Activated T-helper 1 cell treated with anti-CD3 and anti-CD28 coated beads, Interleukin-12 subunit alpha, Interleukin-12 subunit beta, Interleukin-2, Interleukin-4 antibody, amounts not matched to agents 30 ng/mL and 10 ng/mL and 1 ng/mL, durations not matched to agents 14 hours and 24 hours and 36 hours (primary cell): ENCODE measurements around the gene SENP3. TPM values are rescaled to one million over a fixed set of nuclear protein-coding genes. Genes with fewer than 3 reads are reported as not detected.

Experiments used
- DNase-seq: peaks from one replicate; pipeline ENCODE4 v3.0.0; 2021; ENCODE audit warnings: low spot score
- H3K27ac Mint-ChIP-seq: one replicate; pipeline ENCODE4 v1.8.0; 2021; ENCODE audit warnings: mild to moderate bottlenecking, mixed read lengths
- H3K27me3 Mint-ChIP-seq: one replicate; pipeline ENCODE4 v1.8.0; 2022; ENCODE audit warnings: mild to moderate bottlenecking, moderate library complexity, mixed read lengths; ENCODE audit not compliant: insufficient read depth
- H3K36me3 Mint-ChIP-seq: one replicate; pipeline ENCODE4 v1.8.0; 2021; ENCODE audit warnings: low read depth, mixed read lengths
- H3K4me1 Mint-ChIP-seq: one replicate; pipeline ENCODE4 v1.8.0; 2021; ENCODE audit warnings: low read depth, mixed read lengths
- H3K4me3 Mint-ChIP-seq: one replicate; pipeline ENCODE4 v1.8.0; 2021; ENCODE audit warnings: mild to moderate bottlenecking, moderate library complexity, mixed read lengths
- H3K9me3 Mint-ChIP-seq: one replicate; pipeline ENCODE4 v1.8.0; 2021; ENCODE audit warnings: mixed read lengths
- intact Hi-C: fragments of 100-400 bp; cut with micrococcal nuclease; formaldehyde crosslinking; loops from one replicate; pipeline ENCODE4 v1.15.1; 2024
- total RNA-seq: library from RNA; stranded (reverse); gene quantifications from 2 replicates; pipeline ENCODE4 v1.2.3, GENCODE V29; 2022

The SENP3 gene
- total RNA-seq, 1 donor from 2014 or later = 102 TPM

- no peak for DNase-seq
- Mint-ChIP-seq H3K27me3 (no peaks in the 10 kb centered on the region), H3K4me1 (peaks cover 64% of the 10 kb centered on the region), H3K4me3 (peak within 1 kb of the TSS; percentile 60), H3K9me3 (no peaks in the 10 kb centered on the region), H3K36me3 (peaks cover 22% of the 10 kb centered on the region), H3K27ac (peak within 1 kb of the TSS; percentile 66)
- intact Hi-C loops = no loop called here
Measured at GRCh38 chr17:7558544-7559319, 3.0 kb upstream of the SENP3 start, which contains the start of gene TNFSF13. TSS of gene TNFSF13 (plus strand) at chr17:7558750. CDS start at chr17:7559040, 290 bp downstream.

- H3K36me3 Mint-ChIP-seq = peaks cover 23% of the 10 kb centered on the region
- no peak for DNase-seq
- intact Hi-C loops = loop anchor here (2.0 kb wide), 1 partner anchor 19 kb away; the partner anchor contains the start of gene CD68
- H3K27me3 Mint-ChIP-seq = no peaks in the 10 kb centered on the region
- peaks cover 65% of the 10 kb centered on the region for H3K4me1 Mint-ChIP-seq
- H3K27ac Mint-ChIP-seq = no peak overlapping the region
- no peaks in the 10 kb centered on the region for H3K9me3 Mint-ChIP-seq
- H3K4me3 Mint-ChIP-seq = peak overlapping the region; percentile 5
Measured at GRCh38 chr17:7559320-7560171, 2.2 kb upstream of the SENP3 start.

DNA sequence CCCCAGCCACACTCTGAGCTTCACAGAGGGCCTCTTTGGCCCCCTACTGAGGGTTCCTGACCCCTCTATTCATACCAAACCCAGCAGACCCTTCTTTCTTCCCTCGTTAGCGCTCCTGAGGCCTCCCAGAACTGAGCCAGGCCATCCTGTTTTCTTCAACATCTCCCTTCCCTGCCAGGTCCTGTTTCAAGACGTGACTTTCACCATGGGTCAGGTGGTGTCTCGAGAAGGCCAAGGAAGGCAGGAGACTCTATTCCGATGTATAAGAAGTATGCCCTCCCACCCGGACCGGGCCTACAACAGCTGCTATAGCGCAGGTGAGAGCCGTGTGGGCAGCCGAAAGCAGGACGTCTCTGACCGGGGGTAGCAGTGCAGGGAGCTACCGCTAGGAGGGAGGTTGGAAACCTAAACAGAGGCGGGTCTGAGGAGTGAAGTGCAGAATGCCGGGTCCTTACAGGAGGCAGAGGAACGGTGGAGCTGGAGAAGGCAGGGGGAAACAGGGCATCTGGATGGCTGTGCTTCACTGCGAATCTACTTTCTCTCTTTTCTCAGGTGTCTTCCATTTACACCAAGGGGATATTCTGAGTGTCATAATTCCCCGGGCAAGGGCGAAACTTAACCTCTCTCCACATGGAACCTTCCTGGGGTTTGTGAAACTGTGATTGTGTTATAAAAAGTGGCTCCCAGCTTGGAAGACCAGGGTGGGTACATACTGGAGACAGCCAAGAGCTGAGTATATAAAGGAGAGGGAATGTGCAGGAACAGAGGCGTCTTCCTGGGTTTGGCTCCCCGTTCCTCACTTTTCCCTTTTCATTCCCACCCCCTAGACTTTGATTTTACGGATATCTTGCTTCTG lies 1.3 kb upstream of the SENP3 start:
- intact Hi-C loops = loop anchor here (1.0 to 2.0 kb wide), 12 partner anchors 11 to 308 kb away; partner anchors contain the start of genes CD68, ELP5, MPDU1 and POLR2A
- Mint-ChIP-seq H3K36me3 (peaks cover 23% of the 10 kb centered on the region), H3K9me3 (no peaks in the 10 kb centered on the region), H3K4me3 (peak overlapping the region; percentile 97), H3K27me3 (no peaks in the 10 kb centered on the region), H3K4me1 (peaks cover 60% of the 10 kb centered on the region), H3K27ac (peak overlapping the region; percentile 92)
- peak; percentile 47 for DNase-seq

DNA sequence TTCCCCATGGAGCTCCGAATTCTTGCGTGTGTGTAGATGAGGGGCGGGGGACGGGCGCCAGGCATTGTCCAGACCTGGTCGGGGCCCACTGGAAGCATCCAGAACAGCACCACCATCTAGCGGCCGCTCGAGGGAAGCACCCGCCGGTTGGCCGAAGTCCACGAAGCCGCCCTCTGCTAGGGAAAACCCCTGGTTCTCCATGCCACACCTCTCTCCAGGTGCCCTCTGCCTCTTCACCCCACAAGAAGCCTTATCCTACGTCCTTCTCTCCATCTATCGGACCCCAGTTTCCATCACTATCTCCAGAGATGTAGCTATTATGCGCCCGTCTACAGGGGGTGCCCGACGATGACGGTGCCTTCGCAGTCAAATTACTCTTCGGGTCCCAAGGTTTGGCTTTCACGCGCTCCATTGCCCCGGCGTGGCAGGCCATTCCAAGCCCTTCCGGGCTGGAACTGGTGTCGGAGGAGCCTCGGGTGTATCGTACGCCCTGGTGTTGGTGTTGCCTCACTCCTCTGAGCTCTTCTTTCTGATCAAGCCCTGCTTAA lies 617 bp upstream of the SENP3 start:
- H3K27me3 Mint-ChIP-seq = no peaks in the 10 kb centered on the region
- peaks cover 23% of the 10 kb centered on the region for H3K36me3 Mint-ChIP-seq
- H3K27ac Mint-ChIP-seq = peak overlapping the region; percentile 92
- intact Hi-C loops = loop anchor here (1.0 to 2.0 kb wide), 12 partner anchors 11 to 309 kb away; partner anchors contain the start of genes CD68, ELP5, MPDU1 and POLR2A
- H3K4me1 Mint-ChIP-seq = peaks cover 56% of the 10 kb centered on the region
- H3K9me3 Mint-ChIP-seq = no peaks in the 10 kb centered on the region
- peak overlapping the region; percentile 97 for H3K4me3 Mint-ChIP-seq
- peak; percentile 81 for DNase-seq

DNA sequence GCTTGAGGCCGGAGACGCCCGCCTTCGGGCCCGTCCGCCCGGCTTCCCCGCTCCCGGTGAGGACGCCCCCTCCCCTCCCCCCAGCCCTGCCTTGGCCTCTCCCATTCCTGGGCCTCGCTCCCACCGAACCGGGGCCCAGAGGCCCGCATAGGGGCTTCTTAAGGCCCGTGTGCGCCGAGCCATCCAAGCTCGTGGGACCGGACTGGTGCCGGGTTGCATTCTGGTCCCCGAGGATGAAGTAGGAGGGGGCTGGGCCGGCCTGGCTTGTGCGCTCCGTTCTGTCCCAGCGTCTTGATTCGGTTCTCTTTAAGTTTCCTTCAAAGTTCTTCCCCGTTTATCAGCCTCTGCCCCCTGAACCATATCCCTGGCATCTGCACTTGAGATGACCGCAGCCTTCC lies 488 bp downstream of the SENP3 start:
- H3K27ac Mint-ChIP-seq = peak overlapping the region; percentile 95
- peaks cover 49% of the 10 kb centered on the region for H3K4me1 Mint-ChIP-seq
- H3K4me3 Mint-ChIP-seq = peak overlapping the region; percentile 97
- DNase-seq = no peak
- intact Hi-C loops = no loop called here
- no peaks in the 10 kb centered on the region for H3K27me3 Mint-ChIP-seq
- H3K9me3 Mint-ChIP-seq = no peaks in the 10 kb centered on the region
- peaks cover 21% of the 10 kb centered on the region for H3K36me3 Mint-ChIP-seq

GRCh38 chr17:7563115-7563869 lies 1.6 kb downstream of the SENP3 start:
- peak overlapping the region; percentile 95 for H3K27ac Mint-ChIP-seq
- H3K27me3 Mint-ChIP-seq = no peaks in the 10 kb centered on the region
- H3K4me3 Mint-ChIP-seq = peak overlapping the region; percentile 97
- intact Hi-C loops = no loop called here
- H3K9me3 Mint-ChIP-seq = no peaks in the 10 kb centered on the region
- peaks cover 24% of the 10 kb centered on the region for H3K36me3 Mint-ChIP-seq
- DNase-seq = no peak
- peaks cover 42% of the 10 kb centered on the region for H3K4me1 Mint-ChIP-seq

DNA sequence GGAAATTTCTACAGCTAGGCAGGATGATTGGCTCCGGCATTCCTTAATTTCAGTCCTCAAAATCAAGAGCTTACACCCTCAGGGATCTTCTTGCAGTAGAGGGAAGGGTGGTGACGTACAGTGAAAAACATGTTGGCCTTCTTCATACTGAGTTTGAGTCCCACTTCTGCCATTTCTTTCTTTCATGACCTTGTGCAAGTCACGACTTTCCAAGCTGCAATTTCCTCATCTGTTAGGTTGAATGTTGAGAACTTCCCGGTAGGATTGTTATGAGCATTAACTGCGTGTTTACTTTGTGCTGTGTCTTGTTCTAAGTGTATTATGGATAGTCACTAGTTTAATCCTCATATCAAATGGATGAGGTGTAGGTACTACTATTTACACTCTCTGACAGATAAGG lies 7.9 kb downstream of the SENP3 start:
- Mint-ChIP-seq H3K4me3 (no peak overlapping the region), H3K27ac (no peak overlapping the region), H3K27me3 (peaks cover 2% of the 10 kb centered on the region), H3K36me3 (peaks cover 51% of the 10 kb centered on the region), H3K4me1 (peaks cover 23% of the 10 kb centered on the region), H3K9me3 (no peaks in the 10 kb centered on the region)
- intact Hi-C loops = no loop called here
- no peak for DNase-seq

DNA sequence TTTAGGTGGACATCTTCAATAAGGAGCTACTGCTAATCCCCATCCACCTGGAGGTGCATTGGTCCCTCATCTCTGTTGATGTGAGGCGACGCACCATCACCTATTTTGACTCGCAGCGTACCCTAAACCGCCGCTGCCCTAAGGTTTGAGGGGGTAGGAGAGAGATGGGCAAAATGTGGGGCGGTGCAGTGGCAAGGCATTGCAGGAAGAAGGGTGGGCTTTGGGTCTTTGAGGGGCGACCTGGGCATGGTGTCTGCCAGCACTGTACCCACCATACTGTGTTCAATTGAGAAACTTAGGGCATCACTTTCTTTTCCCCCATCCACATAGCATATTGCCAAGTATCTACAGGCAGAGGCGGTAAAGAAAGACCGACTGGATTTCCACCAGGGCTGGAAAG lies 8.6 kb downstream of the SENP3 start:
- Mint-ChIP-seq H3K9me3 (no peaks in the 10 kb centered on the region), H3K27me3 (peaks cover 2% of the 10 kb centered on the region), H3K4me1 (peaks cover 30% of the 10 kb centered on the region), H3K4me3 (peak overlapping the region; percentile 74), H3K27ac (no peak overlapping the region), H3K36me3 (peaks cover 56% of the 10 kb centered on the region)
- no peak for DNase-seq
- intact Hi-C loops = loop anchor here (5.0 kb wide), 1 partner anchor 677 kb away; the partner anchor contains the start of genes CTC1 and PFAS

- Mint-ChIP-seq H3K4me3 (peak overlapping the region; percentile 94), H3K36me3 (peaks cover 68% of the 10 kb centered on the region), H3K9me3 (no peaks in the 10 kb centered on the region), H3K27me3 (peaks cover 2% of the 10 kb centered on the region), H3K4me1 (peaks cover 49% of the 10 kb centered on the region), H3K27ac (peak overlapping the region; percentile 100)
- no peak for DNase-seq
- intact Hi-C loops = loop anchor here (1.0 to 5.0 kb wide), 13 partner anchors 11 to 675 kb away; partner anchors contain the start of genes CTC1, EIF5A, GABARAP and KDM6B
Measured at GRCh38 chr17:7572338-7572587, 10.5 kb downstream of the SENP3 start.

DNA sequence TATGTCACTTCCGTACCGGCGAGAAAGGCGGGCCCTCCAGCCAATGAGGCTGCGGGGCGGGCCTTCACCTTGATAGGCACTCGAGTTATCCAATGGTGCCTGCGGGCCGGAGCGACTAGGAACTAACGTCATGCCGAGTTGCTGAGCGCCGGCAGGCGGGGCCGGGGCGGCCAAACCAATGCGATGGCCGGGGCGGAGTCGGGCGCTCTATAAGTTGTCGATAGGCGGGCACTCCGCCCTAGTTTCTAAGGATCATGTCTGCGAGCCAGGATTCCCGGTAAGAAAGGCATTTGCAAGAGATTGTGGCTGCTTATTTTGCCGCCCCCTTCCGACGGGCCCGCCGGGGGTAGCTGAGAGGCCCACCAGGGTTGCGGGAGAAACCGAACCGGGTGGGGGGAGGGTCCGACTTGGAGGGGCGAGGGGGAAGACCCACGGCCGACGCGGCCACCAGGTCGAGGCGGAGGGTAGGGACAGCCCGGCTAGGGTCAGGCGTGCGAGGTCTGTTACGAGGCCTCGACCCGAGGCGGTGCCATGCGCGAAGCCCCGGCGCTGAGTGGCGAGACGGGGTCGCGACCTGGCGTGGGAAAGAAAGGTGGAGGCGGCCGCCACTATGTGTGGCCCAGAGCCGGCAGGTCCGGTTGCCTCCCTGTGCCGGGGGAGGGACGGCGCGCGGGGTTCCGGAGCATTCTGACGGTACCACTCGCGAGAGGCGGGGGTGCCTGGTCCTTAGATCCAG lies 11.0 kb downstream of the SENP3 start:
- Mint-ChIP-seq H3K9me3 (no peaks in the 10 kb centered on the region), H3K27ac (peak overlapping the region; percentile 100), H3K4me1 (peaks cover 54% of the 10 kb centered on the region), H3K36me3 (peaks cover 68% of the 10 kb centered on the region), H3K4me3 (peak overlapping the region; percentile 94), H3K27me3 (peaks cover 2% of the 10 kb centered on the region)
- peak; percentile 100 for DNase-seq
- intact Hi-C loops = loop anchor here (1.0 to 5.0 kb wide), 13 partner anchors 11 to 675 kb away; partner anchors contain the start of genes CTC1, EIF5A, GABARAP and KDM6B
